Measurements from ENCODE around the gene BEX4. TPM values are rescaled to one million over a fixed set of nuclear protein-coding genes. Genes with fewer than 3 reads are reported as not detected.

BEX4 gene
- total and polyA plus RNA-seq, 2 of the 8 experiments (the other 6 are each of a cell fraction or from before 2014, with no cell fraction given) = 27.2 to 45.1 TPM

GRCh38 chrX:103210056-103210455 is 4.9 kb upstream of the BEX4 start (continued):
- no peak for TF ChIP-seq CHD7 (IDR thresholded peaks at IDR 0.05; ENCODE audit: insufficient replicate concordance, low read length)
- TF ChIP-seq BACH1 (IDR thresholded peaks at IDR 0.05; ENCODE audit: low read length) = no peak
- no peak for TF ChIP-seq HDAC2 (IDR thresholded peaks at IDR 0.05; ENCODE audit: borderline replicate concordance in 1 of 2, low read depth in 2 of 2, low read length in 2 of 2)
- no peak for TF ChIP-seq POU5F1 (IDR thresholded peaks at IDR 0.05; ENCODE audit: low read depth, low read length)

Measured in H1 (cell line).